Heart right ventricle (tissue), 16 donors: Measurements from ENCODE around the gene ADGRL3. TPM values are rescaled to one million over a fixed set of nuclear protein-coding genes. Genes with fewer than 3 reads are reported as not detected.

Experiments used
- ATAC-seq, 8 donors: fragments of 200-7000 bp; cut with Tn5 transposase; one replicate each; pipeline ENCODE4 v1.9.1; 2020; ENCODE audit warnings: mild to moderate bottlenecking in 8 of 8, moderate library complexity in 8 of 8, moderate number of reproducible peaks in 1 of 8
- DNase-seq, 2 donors: peaks; one replicate each; pipeline ENCODE4 v3.0.0-alpha.2; 2020
- H3K27ac ChIP-seq, 10 donors: fragments of 200-600 bp; sonication (generic) in 2 of 10; one replicate each; pipeline versions ENCODE4 v1.5.0 to v1.8.0; 2020 to 2022; ENCODE audit warnings: mild to moderate bottlenecking in 3 of 10
- H3K27me3 ChIP-seq, 7 donors: fragments of 200-600 bp; one replicate each; pipeline ENCODE4 v1.8.0; 2021 to 2022; ENCODE audit warnings: mild to moderate bottlenecking in 2 of 7
- H3K36me3 ChIP-seq, 9 donors: fragments of 200-600 bp; sonication (generic) in 1 of 9; one replicate each; pipeline versions ENCODE4 v1.5.0 to v1.8.0; 2020 to 2022; ENCODE audit warnings: mild to moderate bottlenecking in 2 of 9
- H3K4me1 ChIP-seq, 9 donors: fragments of 200-600 bp; sonication (generic) in 1 of 9; one replicate each; pipeline versions ENCODE4 v1.5.0 to v1.8.0; 2020 to 2022; ENCODE audit warnings: mild to moderate bottlenecking in 4 of 9
- H3K4me3 ChIP-seq, 10 donors: fragments of 200-600 bp; sonication (generic) in 2 of 10; one replicate each; pipeline versions ENCODE4 v1.5.0 to v1.8.0; 2020 to 2022; ENCODE audit warnings: mild to moderate bottlenecking in 7 of 10, moderate library complexity in 2 of 10
- H3K9me3 ChIP-seq, 11 donors: fragments of 200-600 bp in 10 of 11; sonication (generic) in 2 of 11; one replicate each; pipeline versions ENCODE4 v1.5.0 to v1.8.0; 2013 to 2022; ENCODE audit warnings: mild to moderate bottlenecking in 2 of 11, control low read depth in 1 of 11, moderate library complexity in 1 of 11
- CTCF ChIP-seq, 9 donors: fragments of 200-600 bp; sonication (generic) in 2 of 9; IDR thresholded peaks; one replicate each; pipeline versions ENCODE4 v1.5.0 to v1.8.0; 2021 to 2022; ENCODE audit warnings: antibody characterized with exemption in 9 of 9, mild to moderate bottlenecking in 5 of 9, moderate library complexity in 1 of 9
- WGBS, 2 donors: extraction: QIAGEN DNeasy Blood & Tissue Kit; methylation state at CpG; one replicate each; pipeline ENCODE4 v1.1.7; 2013; ENCODE audit warnings: inconsistent platforms in 1 of 2; 5-methylcytosine and 5-hydroxymethylcytosine counted together
- intact Hi-C, 10 donors: fragments of 100-400 bp; cut with DNase I; formaldehyde crosslinking; loops; one replicate each; pipeline versions ENCODE4 v1.11.1 to v1.14.2; 2022
- polyA plus RNA-seq, 2 donors: library from polyadenylated mRNA; stranded (reverse); fragments of 200-250 nt; gene quantifications; one replicate each; pipeline ENCODE4 v1.2.3, GENCODE V29; 2013
- total RNA-seq, 10 donors: library from RNA; stranded (reverse); fragmentation: NEBNext Ultra II Directional in 3 of 10; extraction: Animal tissue kit (Norgen Biotek cat#: 25700) in 3 of 10; gene quantifications; one replicate each; pipeline versions ENCODE4 v1.2.1 to v1.2.4, GENCODE V29; 2021 to 2023
- donor health status: Arrhythmogenic right ventricular cardiomyopathy.
- donor health status: ischemic (EF 13 %, LVEDD 7.1; RV severe dilation, severe dysfunction).
- donor health status: healthy with polysubstance abuse.
- donor health status: DM: no; HTN: yes; CAD: no.
- donor health status: DM: no; HTN: no; CAD: no.
- donor health status: ischemic (EF 25% LVEDD 6.9; RV normal size, moderate dysfunction).
- donor health status: ischemic (EF 25% LVEDD 5.7; RV mildly dilated, moderate dysfunction).
- donor health status: healthy.
- donor health status: DM: yes; HTN: yes; CAD: no.
- donor health status: Ischemic cardiomyopathy.
- donor health status: ischemic (EF 35%, LVEDD 5.7; RV mildly dilated, moderate dysfunction).
- donor health status: nonischemic (EF 11% LVEDD 7.7; RV severe dilation, severe dysfunction).
- donor health status: DM: yes; HTN: yes; CAD: no.
- donor health status: PGD.
- donor health status: ischemic (EF 29% LVEDD 5.4; RV normal size, mild dysfunction).
- donor health status: nonischemic (EF 23%, LVEDD 6.1; RV moderate dilation, normal function).

ADGRL3 gene
- total and polyA plus RNA-seq, 12 donors, result 0.36 to 20.9 (median 4.6) TPM

- ATAC-seq (no peak), DNase-seq (no peak)
- Histone ChIP-seq H3K27me3 (no peaks in the 10 kb centered on the region), H3K4me3 (no peak overlapping the region), H3K36me3 (no peaks in the 10 kb centered on the region), H3K27ac (no peak overlapping the region), H3K4me1 (no peaks in the 10 kb centered on the region), H3K9me3 (peaks cover 0 to under 1% (median 0%) of the 10 kb centered on the region in 11 donors)
- intact Hi-C loops, result no loop called here
- no peak for TF ChIP-seq CTCF (IDR thresholded peaks at IDR 0.05)
- WGBS, 2 donors, result 65 to 66% methylated on average over 2 of the region's 2 CpGs
Observed at GRCh38 chr4:61657016-61657415, 456.9 kb downstream of the ADGRL3 start.

GRCh38 chr4:61661960-61662359 lies 461.8 kb downstream of the ADGRL3 start:
- intact Hi-C loops, result no loop called here
- DNase-seq, result no peak
- no peak for ATAC-seq
- Histone ChIP-seq H3K36me3 (no peaks in the 10 kb centered on the region), H3K4me3 (no peak overlapping the region), H3K9me3 (peaks cover 0 to 16% (median 0%) of the 10 kb centered on the region in 11 donors), H3K27me3 (no peaks in the 10 kb centered on the region), H3K27ac (no peak overlapping the region), H3K4me1 (no peaks in the 10 kb centered on the region)
- no peak for TF ChIP-seq CTCF (IDR thresholded peaks at IDR 0.05)
- WGBS, 2 donors, result 89 to 93% methylated on average over 7 of the region's 7 CpGs

- peaks cover 0 to 16% (median 0%) of the 10 kb centered on the region in 11 donors for H3K9me3 ChIP-seq
- H3K4me3 ChIP-seq, result no peak overlapping the region
- no peaks in the 10 kb centered on the region for H3K4me1 ChIP-seq
- DNase-seq, result no peak
- H3K36me3 ChIP-seq, result no peaks in the 10 kb centered on the region
- no peak for ATAC-seq
- H3K27ac ChIP-seq, result no peak overlapping the region
- intact Hi-C loops, result no loop called here
- TF ChIP-seq CTCF (IDR thresholded peaks at IDR 0.05), result no peak
- no peaks in the 10 kb centered on the region for H3K27me3 ChIP-seq
- WGBS, 2 donors, result 94 to 95% methylated on average over 5 of the region's 5 CpGs
Observed at GRCh38 chr4:61662362-61662761, 462.2 kb downstream of the ADGRL3 start.

- no peak for DNase-seq
- ATAC-seq, result no peak
- Histone ChIP-seq H3K27me3 (no peaks in the 10 kb centered on the region), H3K9me3 (peaks cover 0 to 16% (median 0%) of the 10 kb centered on the region in 11 donors), H3K27ac (no peak overlapping the region), H3K4me1 (no peaks in the 10 kb centered on the region), H3K36me3 (no peaks in the 10 kb centered on the region), H3K4me3 (no peak overlapping the region)
- no peak for TF ChIP-seq CTCF (IDR thresholded peaks at IDR 0.05)
- WGBS, 2 donors, result 94 to 95% methylated on average over 8 of the region's 8 CpGs
- intact Hi-C loops, result no loop called here
Observed at GRCh38 chr4:61663310-61663709, 463.2 kb downstream of the ADGRL3 start.
